Stimulated activated CD8-positive, alpha-beta memory T cell treated with anti-CD3 and anti-CD28 coated beads, Interleukin-2, amount 100 ng/mL, for 1 hour (primary cell): ENCODE data around the gene CNST.
"Not testable (repeated sequence)": the region's sequence is repeated elsewhere in the genome, so short reads cannot be mapped to it uniquely, and the experiment has no call there.

ENCODE experiments used
- DNase-seq, 2 donors: peaks; one replicate each; pipeline ENCODE4 v3.0.0-alpha.2; 2020; ENCODE audit warnings: low read depth in 2 of 2

CNST gene

DNA sequence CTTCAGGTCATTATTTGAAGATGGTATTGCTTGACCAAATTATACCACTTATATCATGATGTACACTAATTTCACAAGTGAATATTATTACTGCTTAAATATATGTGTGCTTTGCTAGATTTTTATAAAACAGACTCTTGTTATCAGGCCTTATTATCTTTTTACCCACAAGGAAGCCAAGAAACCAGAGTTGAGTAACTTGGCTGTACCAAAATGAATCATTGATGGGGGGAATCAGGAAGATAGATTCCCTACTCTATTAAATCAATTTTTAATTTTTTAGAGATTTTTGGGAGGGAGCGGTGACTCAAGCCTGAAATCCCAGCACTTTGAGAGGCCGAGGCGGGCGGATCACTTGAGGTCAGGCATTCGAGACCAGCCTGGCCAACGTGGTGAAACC is 141.9 kb downstream of the CNST start:
- DNase-seq, result no peak

DNA sequence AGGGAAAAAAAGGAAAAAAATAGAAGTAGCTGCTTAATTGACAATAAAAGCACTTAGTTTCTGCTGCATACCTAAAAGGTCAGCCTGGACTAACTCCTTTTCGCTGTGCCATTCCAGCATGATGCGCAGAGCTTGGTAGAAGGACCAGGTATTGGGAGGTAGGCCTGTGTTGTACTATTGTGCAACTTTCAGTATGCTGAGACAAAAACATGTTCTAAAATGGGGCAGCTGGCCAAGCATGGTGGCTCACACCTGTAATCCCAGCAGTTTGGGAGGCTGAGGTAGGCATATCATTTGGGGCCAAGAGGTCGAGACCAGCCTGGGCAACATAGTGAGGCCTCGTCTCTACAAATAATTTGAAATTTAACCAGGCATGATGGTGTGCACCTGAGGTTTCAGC is 142.9 kb downstream of the CNST start:
- DNase-seq, result no peak

GRCh38 chr1:246709835-246710234 is 143.6 kb downstream of the CNST start:
- no peak for DNase-seq

DNA sequence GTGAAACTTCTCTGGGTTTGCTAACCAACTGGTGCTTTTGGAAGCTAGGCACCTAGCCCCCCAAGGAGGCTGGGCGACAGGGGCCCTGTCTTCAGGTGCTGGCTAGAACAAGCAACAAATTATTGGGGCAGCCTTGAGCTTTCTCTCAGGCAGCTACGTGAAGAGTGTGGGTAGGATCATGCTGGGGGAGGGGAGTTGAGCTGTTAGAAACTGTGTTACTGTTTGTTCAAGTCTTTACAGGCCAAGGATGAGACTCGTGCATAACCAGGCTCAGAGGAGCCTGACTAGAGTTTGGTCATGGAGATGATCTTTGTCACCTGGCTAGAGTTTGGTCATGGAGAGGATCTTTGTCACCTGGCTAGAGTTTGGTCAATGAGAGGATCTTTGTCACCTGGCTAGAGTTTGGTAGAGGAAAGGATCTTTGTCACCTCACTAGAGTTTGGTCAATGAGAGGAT is 145.3 kb downstream of the CNST start:
- no peak for DNase-seq

GRCh38 chr1:246712428-246712827 is 146.2 kb downstream of the CNST start:
- not testable (repeated sequence) for DNase-seq
